Activated CD4-positive, alpha-beta T cell treated with anti-CD3 and anti-CD28 coated beads, Interleukin-2, amount 50 U/mL, for 4 hours (primary cell): ENCODE data around the gene NUDT1.
"Not testable (repeated sequence)": the region's sequence is repeated elsewhere in the genome, so short reads cannot be mapped to it uniquely, and the experiment has no call there.

ENCODE experiments used
- DNase-seq, 2 experiments: peaks; one replicate each; pipeline ENCODE4 v3.0.0-alpha.2; 2020

The NUDT1 gene

DNA sequence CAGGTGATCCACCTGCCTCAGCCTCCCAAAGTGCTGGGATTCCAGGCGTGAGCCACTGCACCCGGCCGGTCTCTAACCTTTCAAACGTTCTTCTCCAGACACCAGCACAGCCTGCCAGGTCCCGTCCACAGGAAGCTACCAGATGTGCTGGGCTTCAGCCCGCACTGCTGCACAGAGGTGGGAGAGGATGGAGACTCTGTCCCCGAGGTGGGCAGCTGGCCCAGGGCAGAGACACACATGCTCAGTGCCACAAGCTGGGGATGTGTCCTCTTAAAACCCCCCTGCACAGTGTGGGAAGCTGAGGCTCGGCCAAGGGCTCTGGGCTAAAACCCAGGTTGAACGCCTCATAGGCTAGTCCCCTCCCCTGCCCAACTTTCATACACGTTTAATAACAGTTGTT is 9.4 kb downstream of the NUDT1 start:
- DNase-seq: no peak

DNA sequence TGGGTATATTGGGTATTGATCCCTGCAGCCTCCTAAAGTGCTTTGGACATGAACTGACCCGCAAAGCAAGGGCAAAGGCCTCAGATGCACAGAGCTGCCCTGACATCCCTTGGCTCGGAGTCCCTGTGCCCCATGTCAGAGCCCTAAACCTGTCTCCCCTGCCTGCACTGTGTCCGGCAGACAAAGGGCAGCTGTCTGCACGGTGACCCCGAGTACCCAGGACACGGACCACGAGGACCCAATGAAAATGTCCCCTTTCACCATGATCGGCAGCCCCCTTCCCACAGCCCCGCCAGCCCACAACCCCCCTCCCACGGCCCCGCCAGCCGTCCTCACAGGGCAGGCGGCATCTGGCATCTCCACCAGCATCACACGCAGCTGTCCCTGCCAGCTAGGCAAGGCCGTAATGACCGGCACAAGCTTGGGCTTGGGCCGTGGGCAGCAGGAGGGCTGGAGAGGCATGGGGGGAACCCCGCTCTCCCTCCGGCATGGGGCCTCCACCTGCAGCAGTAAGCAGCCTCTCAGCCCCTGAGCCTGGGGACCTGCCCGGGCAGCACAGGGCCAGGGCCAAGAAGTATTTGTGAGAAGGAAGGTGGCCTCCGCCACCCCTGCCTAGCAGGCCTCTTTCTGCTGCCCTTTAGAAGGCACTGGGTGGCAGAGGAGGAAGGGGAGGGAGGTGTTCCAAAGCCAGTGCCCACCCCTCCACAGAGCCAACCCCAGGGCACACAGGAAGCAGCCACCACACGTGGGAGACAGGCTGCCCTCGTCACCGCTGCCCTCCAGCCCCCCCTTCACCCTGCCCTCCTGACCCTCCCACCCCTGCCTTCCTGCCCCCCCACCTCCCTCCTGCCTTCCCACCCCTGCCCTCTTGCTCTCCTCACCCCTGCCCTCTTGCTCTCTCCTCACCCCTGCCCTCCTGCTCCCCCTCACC is 10.1 kb downstream of the NUDT1 start:
- no peak for DNase-seq

DNA sequence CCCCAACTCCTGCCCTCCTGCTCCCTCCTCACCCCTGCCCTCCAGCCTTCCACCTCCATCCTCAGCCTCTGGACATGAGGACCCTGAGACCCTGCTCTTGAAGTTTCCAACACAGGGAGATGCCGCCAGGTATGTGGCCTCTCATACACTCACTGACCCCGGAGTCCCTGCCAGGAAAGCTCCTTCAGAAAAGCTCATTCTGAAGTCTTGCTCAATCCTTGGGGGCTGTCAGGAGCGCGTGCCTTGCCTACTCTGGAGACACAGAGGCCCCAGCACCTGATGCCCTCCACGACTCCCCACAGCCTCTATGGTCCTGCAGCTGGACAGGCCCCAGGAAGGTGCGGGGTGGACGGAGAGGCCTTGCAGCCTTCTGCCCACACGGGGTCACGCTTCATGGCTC is 11.0 kb downstream of the NUDT1 start:
- no peak for DNase-seq

DNA sequence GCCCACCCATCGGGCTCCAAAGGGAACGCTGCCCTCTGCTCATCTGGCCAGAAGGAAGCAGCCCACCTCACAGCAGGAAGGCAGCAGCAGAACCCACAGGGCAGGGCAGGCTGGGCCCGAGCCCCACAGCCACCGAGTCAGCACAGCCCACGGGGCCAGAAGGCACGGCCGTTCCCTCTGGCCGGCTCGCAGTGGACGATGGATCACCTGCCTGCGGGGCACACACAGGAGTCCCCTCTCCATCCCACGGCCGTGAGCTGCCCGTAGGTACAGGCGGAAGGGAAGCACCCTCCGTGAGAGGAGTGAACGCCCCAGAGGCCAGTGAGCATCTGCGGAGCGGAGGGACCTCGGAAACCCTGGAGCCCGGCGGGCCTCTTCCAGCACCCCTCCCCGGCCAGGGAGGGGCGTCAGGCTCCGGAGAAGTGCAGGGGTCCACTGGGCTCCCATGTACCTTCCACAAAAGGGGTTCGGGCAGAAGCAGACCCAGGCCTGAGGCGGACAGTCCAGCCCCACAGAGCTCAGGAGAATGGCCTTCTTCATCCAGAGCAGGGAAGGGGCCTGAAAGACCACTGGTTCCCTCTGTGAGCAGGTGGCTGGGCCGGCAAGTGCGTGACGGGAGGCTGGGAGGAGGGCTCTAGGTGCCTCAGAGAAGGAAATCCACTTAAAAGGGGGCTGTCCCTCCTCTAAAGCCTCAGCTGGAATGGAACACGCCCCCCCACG is 11.7 kb downstream of the NUDT1 start:
- DNase-seq: no peak

DNA sequence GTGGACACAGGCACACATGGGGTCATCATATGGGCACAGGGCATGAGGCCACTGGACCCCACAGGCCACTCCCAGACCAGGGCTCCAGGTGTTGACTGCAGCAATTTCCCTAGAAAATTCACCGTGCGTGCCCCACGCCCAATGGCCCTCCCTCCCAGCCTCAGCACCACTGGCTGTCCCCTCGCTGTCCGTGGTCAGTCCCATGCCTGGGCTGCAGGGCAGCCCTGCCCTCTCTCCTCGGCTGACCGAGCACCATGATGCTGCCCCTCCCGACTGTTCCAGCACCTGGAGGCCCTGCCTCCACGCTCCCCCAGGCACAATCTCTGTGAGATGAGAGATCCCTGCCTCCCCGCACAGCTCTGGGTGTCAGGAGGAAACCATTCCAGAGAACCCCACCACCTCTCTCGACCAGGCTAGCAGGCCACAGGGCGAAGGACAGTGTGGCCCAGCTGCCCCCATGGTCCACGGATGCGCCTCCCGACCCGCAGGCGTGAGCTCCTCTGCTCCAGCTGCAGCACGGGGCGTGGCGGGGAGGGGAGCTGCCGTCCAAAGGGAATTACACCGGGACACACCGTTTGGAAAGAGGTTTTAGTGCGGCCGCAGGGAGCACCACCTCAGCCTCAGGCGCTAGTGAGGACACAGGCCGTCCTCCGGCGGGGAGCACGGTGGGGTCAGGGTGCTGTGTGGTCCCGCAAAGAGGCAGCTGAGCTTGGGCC is 12.6 kb downstream of the NUDT1 start:
- no peak for DNase-seq

DNA sequence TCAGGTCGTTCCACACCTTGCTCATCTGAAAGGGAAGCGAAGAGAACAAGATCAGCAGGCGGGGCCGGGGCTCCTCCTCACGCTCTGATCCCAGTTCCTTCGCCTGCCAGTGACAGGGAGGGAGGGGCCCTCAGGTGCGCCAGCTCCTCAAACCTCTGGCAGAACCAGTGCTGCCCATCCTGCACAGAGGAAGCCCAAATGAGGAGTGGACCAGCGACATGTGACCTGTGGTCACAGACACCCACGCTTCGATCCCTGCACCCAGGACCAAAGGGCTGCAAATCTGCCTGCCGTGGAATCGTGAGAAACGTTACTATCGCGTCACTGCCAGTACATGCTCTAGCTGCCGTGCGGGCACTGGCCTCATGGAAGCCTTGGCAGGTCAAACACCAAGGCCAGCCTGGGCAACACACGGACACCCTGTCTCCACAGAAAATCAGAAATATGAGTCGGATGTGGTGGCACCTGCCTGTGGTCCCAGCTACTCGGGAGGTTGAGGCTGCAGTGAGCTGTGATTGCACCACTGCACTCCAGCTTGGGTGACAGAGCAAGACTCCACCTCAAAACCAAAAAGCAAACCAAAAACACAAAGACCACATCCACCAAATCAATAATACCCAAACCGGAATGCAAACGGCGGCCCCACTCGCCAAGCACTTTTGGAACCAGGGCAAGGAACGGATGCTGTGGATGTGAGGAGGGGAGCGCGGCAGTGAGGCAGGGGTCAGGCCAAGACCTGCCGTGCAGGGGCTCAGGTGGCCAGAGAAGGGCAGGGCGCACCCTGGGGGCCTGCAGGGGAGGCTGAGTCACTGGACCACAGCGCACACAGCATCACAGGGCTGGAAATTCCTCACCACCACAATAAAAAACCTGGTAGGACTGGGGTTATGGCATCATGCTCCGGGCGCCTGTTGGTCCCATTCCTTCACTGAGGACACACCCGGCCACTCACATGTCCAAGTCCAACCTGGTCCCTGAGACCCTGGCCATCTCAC is 13.4 kb downstream of the NUDT1 start:
- DNase-seq: no peak

DNA sequence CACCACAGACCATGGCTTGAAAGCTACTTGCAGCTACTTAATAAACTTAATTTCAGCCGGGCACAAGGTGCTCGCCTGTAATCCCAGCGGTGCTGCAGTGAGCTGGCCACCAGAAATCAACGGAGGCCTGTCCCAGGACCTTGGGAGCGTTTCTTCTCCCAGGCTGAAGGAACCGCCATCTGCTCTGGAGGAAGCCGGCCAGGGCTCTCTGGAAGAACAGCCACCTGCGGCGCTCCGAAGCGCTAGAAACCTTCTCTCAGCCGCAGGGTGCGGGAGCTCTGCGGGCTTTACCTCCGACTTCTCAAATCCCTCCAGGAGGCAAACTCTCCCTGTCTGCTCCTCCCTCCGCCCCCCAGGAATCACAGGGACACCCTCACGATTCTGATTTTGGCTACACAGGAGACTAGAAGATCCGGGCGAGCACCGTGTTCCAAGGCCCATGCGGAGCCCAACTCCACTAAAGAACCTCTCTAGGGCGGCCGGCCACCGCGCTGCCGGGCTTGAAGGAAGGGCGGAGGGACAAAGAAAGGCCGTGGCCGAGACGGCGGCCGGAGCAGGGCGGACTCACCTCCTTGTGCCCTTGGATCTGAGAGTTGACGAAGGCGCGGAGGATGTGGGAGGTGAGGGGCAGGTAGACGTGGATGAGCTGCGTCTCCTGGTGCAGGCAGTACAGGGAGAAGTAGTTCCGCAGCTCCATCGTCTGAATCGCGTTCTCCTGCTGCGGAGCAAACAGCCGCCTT is 14.4 kb downstream of the NUDT1 start:
- no peak for DNase-seq

DNA sequence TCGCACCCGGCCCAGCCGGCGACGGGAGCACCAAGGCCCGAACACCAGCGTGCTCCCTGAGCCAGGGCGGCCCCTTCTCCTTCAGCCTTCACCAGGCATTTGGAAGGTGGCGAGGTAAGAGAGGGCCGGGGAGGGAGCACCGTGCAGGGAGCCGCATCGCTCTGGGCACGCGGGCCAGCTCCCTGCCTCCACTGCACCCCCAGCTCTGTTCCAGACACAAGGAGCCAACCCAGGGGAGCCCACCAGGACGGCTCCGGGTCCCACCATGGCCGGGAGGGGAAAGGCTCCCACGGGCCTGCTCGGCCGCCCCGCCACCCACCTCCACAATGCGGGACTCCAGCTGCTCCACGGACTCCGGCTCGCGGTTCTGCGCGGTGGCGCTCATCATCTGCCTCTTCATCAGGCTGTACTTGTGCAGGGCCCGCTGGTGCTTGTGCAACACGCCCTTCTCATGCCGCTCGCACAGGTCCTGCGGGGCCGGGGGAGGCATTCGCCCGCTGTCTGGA is 15.1 kb downstream of the NUDT1 start:
- no peak for DNase-seq

DNA sequence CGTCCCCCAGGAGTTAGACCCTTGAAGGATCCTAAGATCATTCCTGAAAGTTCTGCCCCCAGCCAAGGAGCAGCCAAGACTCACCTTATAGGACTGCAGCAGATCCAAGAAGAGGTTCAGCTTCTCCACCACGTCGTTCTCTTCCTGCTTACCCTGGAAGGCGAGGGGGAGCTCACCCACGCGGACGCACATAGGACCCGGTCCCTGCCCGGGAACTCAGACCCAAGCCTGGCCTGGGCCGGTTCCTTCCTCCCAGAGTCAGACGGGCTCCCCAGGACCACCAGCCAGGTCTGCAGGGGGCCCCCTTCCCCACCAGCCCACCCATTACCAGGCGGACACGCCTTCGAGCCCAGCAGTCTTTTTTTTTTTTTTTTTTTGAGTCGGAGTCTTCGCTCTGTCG is 15.6 kb downstream of the NUDT1 start:
- DNase-seq: no peak

DNA sequence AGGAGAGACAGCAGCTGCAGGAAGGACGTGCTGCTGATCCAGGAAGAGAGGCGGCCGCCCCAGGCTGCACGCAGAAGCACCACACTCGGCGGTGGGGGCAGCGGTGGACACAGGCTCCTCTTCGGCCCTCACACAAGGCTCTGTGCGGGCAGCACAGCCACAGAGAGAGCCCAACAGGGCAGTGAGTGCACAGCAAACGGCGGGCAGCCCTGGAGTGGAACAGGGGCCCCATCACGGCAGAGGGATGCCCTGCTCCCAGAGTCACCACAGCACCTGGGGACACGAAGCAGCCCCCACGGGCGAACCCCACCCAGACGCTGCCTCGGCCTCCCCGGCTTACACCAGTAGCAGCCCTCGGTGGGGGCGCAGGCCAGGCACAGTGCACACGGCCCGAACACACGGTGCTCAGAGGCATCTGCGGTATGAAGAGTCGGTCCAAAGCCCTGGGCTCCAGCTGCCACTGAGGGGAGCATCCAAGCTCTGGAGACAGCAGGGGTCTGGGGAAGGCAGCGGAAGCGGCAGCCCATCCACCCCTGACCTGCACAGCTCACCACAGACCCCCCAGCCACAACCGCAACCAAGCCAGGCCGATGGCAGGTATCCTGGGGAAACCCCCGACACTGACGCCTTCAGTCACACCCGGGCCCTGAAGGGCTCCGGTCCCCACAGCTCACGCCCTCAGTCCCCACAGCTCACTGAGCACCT is 16.8 kb downstream of the NUDT1 start:
- DNase-seq: no peak

DNA sequence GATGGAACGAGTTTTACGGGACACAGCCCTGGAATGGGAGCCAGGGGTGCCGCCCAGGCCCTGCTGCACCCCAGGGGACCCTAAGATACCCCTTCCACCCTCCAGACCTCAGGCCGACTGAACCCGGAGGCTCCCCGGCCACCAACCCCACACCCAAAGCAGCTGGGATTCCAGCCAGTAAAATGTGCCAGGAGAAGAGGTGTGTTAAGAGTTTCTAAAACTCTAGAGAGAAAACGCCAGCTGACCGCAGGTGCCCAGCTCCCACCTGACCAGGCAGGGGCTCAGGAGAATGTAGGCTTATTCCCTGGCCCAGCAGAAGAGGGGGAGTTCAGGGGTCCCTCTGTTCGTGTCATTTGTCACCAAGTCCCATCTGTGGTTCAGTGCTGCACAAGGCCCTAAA is 17.5 kb downstream of the NUDT1 start:
- DNase-seq: no peak

DNA sequence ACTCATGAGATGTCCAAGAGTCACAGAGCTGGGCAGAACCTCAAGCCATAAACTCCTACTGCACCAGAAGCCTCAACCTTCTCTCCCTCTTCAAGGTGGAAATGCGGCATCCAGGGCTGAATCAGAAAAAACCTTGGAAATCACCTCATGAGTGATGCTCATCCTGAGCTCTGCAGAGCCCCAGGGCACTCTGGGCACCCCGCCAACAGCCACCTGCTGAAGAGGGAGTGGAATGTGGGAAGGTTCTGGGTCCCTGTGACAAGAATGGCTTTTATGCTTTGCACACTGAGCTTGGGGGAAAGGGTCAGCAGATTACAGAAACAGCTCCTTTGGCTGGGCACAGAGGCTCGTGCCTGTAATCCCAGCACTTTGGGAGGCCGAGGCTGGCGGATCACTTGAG is 18.8 kb downstream of the NUDT1 start:
- DNase-seq: no peak

DNA sequence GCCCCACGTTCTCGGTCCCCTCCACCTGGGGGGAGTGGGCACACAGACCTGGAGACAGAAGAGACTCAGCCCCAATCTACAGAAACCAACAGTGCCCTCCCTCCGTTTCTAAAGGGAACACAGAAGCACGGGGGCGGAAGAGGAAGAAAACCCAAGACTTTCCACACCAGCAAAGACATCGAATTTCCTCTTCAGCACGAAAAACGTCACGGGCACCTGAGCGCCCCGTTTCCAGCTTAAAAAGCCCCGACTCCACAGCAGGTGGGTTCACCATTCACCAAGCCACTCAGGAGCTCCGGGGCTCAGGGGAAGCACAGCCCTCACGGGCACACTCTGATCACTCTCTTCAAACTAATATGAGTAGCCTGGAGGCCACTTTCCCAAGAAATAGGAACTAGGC is 19.6 kb downstream of the NUDT1 start:
- peak; percentile 23 to 37 for DNase-seq

DNA sequence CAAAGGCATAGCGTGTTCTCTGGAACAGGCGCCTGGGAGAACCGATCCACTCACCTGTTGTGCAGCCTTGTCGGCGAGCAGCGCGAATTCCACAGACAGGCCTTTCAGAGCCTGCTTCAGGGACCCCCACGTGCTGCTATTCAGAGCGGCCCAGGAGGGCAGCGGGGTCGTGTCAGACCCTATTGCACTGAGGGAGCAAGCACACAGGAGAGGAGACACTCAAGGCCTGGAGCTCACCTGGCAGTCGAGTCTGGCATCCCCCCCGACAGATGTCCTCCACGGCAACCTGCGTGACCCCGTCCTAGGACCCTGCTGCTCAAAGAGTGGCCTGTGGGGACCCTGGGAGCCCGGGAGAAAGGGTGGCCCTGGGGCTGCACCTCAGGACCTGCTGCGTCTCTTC is 21.1 kb downstream of the NUDT1 start:
- DNase-seq: no peak

DNA sequence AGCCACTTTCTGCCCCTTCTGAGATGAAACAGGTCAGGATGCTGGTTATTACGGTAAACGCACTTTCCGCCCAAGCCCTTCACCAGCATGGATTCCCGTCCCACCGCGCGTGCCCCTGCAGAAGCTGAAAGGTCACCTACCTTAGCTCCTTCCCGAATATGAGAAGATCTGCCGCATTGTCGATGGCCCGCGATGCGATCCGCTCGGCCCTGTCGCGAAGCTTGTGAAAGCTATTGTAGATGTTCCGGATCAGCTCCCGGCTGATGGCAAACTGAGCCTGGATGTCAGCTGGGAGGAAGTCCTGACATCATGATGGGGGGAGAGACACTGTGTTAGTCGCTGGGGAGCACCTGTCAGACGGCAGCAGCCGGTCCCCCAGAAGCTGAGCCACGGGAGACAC is 22.1 kb downstream of the NUDT1 start:
- no peak for DNase-seq

DNA sequence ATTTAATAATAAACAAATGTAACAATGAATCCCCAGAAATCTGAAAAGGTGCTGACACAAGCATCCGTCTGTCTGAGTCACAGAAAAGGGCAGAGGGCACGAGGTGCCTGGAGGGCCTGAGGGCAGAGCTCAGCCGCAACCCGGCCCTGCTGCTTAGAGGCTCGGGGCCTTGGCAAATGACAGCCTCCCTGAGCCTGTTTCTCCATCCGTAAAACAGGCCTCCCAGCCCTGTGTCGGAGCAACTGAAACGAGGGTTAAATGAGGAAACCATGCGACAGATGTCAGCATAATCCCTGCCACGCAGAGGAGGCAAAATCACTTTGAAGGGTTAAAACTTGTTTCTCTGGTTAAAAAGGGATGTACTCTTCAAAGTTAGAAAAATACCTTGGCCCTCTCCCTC is 24.9 kb downstream of the NUDT1 start:
- no peak for DNase-seq

DNA sequence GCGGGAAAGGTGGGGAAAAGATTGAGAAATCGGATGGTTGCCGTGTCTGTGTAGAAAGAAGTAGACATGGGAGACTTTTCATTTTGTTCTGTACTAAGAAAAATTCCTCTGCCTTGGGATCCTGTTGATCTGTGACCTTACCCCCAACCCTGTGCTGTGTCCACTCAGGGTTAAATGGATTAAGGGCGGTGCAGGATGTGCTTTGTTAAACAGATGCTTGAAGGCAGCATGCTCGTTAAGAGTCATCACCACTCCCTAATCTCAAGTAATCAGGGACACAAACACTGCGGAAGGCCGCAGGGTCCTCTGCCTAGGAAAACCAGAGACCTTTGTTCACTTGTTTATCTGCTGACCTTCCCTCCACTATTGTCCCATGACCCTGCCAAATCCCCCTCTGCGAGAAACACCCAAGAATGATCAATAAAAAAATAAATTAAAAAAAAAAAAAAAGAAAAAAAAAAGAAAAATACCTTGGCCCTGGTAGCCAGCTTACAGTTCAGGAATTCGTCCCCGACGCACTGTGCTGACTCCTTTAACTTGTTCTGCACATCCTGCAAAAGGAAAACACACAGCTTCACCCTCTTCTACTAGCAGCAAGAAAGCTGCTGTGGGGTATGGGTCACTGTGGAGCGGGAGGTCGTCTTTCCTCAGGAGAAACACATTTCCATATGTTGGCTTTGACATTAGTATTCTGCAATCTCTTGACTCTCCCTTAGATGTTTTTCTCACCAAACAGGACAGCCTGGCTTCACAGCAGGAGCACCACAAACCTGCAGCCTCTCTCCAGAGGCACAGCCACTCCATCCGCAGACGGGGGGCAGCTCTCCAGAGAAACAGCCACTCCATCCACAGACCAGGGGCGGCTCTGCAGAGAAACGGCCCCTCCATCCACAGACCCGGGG is 27.3 kb downstream of the NUDT1 start:
- not testable (repeated sequence) for DNase-seq

DNA sequence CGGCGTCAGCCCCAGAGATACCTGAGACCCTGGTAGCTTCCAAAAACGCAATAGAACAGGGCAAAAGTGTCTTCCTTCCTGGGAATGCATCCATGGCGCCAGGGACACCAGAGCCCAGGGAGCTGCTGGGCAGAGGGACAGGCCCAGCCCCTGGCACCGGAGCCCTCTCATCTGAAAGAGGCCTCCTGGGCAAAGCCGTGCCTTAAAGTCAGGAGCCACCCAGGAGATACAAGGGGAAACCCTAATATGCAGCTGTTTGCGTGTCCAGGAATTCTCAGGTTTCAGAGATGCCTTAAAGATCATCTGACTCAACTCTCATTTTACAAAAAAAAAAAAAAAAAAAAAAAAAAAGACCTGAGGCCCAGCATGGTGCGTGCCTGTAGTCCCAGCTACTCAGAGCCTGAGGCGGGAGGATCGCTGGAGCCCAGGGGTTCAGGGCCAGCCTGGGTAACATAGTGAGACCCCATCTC is 28.0 kb downstream of the NUDT1 start:
- DNase-seq: no peak

DNA sequence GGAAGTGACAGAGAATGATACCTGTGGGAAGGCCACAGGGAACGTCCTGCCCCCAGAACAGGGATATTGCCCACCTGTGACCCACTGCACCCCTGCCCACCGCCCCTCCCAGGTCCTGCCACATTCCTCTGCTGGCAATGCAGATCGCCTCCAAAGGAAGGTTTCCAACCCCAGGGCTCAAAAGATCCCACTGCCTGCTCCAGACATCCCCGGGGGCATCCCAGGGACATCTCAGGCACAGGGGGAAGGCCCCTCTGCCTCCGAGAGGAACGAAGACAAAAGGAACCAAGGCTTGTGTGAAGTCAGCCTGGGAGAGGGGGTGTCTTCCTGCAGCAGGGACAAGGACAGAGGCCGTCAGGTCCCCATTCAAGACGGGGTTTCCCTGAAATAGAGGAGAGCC is 28.5 kb downstream of the NUDT1 start:
- no peak for DNase-seq
